Neuron (in vitro differentiated cells): ENCODE data around the gene IKZF2.
"Not testable (repeated sequence)": the region's sequence is repeated elsewhere in the genome, so short reads cannot be mapped to it uniquely, and the experiment has no call there.

ENCODE experiments used
- H2AFZ ChIP-seq: one replicate; pipeline ENCODE4 v1.6.1; 2013; ENCODE audit warnings: low read depth, mild to moderate bottlenecking, inconsistent platforms, low read length, moderate library complexity
- H3K27me3 ChIP-seq: one replicate; pipeline ENCODE4 v1.6.1; 2013; ENCODE audit warnings: low read length; ENCODE audit not compliant: insufficient read depth
- H3K36me3 ChIP-seq: one replicate; pipeline ENCODE4 v1.6.1; 2013; ENCODE audit warnings: low read length; ENCODE audit not compliant: insufficient read depth
- H3K4me1 ChIP-seq: one replicate; pipeline ENCODE4 v1.6.1; 2013; ENCODE audit warnings: low read length; ENCODE audit not compliant: insufficient read depth
- H3K4me3 ChIP-seq: 2 replicates; pipeline ENCODE4 v1.5.1; 2013; ENCODE audit warnings: mild to moderate bottlenecking, low read length, moderate library complexity
- H3K9me3 ChIP-seq: one replicate; pipeline ENCODE4 v1.6.1; 2013; ENCODE audit warnings: low read length

Gene IKZF2

DNA sequence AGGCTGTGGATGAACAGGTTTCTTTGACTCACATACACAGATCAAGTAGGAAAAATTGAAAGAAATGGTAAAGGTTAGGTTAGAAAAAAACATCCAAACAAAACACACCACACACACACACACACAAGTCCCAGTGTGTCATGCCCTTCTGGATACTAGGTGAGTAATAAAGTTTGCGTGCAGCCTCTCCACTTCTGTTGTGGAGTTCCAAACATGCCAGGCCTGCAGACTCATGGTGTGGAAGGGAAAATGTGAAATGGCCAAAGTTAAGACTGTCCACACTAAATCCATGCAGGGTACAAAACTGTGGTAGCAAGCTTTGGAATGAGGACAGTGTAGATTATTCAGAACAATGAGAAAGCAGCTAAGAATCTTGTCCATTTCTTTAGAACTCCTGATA is 114.6 kb downstream of the IKZF2 start:
- H3K4me3 ChIP-seq: no peak overlapping the region
- no peak overlapping the region for H2AFZ ChIP-seq
- no peaks in the 10 kb centered on the region for H3K4me1 ChIP-seq
- H3K27me3 ChIP-seq: no peaks in the 10 kb centered on the region
- H3K36me3 ChIP-seq: no peaks in the 10 kb centered on the region
- H3K9me3 ChIP-seq: no peaks in the 10 kb centered on the region

DNA sequence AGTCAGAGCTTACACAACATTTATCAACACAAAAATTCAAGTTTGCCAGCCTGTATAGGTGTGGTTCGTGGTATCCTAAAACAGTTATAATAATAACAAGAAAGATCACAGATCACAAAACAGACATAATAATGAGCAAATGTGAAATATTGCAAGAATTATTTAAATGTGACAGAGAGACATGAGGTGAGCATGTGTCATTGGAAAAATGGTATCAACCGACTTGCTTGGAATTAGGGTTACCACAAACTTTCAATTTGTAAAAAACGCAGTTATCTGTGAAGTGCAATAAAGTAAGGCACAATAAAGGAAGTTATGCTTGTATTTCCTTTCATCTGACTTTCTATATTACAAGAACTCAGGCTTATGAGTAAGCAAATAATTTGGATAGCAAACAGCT is 116.8 kb downstream of the IKZF2 start:
- no peaks in the 10 kb centered on the region for H3K4me1 ChIP-seq
- no peaks in the 10 kb centered on the region for H3K27me3 ChIP-seq

DNA sequence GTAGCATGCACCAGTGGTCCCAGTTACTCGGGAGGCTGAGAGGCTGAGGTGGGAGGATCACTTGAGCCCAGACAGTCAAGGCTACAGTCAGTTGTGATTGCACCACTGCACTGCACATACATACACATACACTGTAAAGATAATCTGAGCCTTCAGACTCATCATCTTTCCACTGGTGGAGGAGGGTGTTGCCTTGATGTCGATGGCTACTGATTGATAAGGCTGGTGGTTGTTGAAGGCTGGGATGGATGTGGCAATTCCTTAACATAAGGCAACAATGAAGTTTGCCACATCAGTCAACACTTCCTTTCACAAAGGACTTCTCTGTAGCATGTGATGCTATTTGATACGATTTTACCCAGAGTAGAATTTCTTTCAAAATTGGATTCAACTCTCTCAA is 118.8 kb downstream of the IKZF2 start:
- Histone ChIP-seq H2AFZ (no peak overlapping the region), H3K4me3 (no peak overlapping the region), H3K4me1 (no peaks in the 10 kb centered on the region), H3K9me3 (no peaks in the 10 kb centered on the region), H3K36me3 (no peaks in the 10 kb centered on the region), H3K27me3 (no peaks in the 10 kb centered on the region)

More for the DNA sequence above, 116.8 kb downstream of the IKZF2 start:
- H3K36me3 ChIP-seq: no peaks in the 10 kb centered on the region
- H3K9me3 ChIP-seq: no peaks in the 10 kb centered on the region
- no peak overlapping the region for H3K4me3 ChIP-seq
- no peak overlapping the region for H2AFZ ChIP-seq

DNA sequence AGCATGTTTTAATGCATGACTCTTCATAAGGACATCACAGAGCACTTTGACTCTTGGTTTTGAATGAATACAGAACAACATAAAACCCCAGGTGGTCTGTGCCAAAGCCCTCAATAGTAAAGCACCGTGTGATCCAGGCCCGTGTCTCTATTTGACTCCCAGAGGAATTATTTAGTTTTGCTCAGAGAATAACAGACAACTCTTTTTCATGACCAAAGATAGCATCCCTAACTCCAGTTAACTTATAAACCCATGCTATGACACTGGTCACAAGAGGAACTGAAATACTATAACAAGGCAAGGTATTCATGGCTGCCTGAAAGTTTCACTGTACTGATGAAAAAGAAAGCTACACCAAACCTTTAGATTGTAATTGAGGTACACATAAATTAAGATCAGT is 128.4 kb downstream of the IKZF2 start:
- H2AFZ ChIP-seq: no peak overlapping the region
- no peaks in the 10 kb centered on the region for H3K27me3 ChIP-seq
- H3K9me3 ChIP-seq: no peaks in the 10 kb centered on the region
- no peaks in the 10 kb centered on the region for H3K36me3 ChIP-seq
- H3K4me1 ChIP-seq: no peaks in the 10 kb centered on the region
- no peak overlapping the region for H3K4me3 ChIP-seq

DNA sequence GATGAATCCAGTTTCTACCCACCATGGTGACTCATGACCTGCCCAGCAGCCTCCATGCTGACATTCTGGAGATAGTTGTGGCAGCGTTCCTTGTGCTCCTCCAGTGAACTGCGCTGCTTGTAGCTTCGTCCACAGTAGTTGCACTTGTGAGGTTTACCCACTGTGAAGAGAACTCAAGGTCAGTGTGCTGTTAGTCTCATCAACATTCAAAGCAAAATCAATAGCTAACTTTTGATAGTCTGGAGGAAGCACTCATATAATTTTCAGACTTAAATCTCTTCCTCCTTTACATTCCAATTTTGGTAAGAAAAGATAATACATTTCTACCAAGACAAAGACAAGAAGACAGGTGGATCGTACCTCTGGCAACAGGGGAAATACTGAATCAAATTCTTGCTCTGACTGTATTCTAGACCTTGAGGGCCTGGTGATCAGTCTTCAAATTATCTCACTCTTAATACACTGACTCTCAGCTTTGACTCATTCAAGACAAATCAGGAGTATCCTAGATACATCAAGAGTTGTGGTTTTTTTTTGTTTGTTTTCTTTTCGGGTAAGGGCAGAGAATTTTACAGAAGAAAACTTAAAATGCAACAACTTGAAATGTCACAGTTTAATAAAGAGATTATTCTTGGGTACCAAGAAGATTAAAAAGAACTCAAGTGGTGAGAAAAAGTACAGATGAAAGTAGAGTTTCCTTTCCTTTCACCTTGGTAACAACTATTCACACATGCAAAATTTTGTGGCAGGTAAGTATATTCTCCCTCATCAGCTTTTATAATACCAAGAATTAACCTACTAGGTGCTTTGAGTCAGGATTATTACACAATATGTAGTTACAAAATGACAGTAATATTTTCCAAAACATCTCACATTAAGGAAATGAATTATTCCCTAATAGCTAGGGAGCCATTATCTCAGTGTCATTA is 129.2 kb downstream of the IKZF2 start:
- no peak overlapping the region for H3K4me3 ChIP-seq
- no peaks in the 10 kb centered on the region for H3K9me3 ChIP-seq
- H3K36me3 ChIP-seq: no peaks in the 10 kb centered on the region
- H3K4me1 ChIP-seq: no peaks in the 10 kb centered on the region
- no peak overlapping the region for H2AFZ ChIP-seq
- no peaks in the 10 kb centered on the region for H3K27me3 ChIP-seq

DNA sequence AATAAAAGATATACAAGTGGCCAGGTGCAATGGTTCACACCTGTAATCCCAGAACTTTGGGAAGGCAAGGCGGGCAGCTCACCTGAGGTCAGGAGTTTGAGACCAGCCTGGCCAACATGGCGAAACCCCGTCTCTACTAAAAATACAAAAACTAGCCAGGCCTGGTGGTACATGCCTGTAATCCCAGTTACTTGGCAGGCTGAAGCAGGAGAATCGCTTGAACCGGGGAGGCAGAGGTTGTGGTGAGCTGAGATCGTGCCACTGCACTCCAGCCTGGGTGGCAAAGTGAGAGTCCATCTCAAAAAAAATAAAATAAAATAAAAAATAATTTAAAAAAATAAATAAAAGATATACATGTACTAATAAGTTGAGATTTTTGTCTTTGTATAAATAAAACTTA is 130.5 kb downstream of the IKZF2 start:
- not testable (repeated sequence) for H3K4me1 ChIP-seq, H3K36me3 ChIP-seq, H3K9me3 ChIP-seq, H3K4me3 ChIP-seq, H2AFZ ChIP-seq, H3K27me3 ChIP-seq

DNA sequence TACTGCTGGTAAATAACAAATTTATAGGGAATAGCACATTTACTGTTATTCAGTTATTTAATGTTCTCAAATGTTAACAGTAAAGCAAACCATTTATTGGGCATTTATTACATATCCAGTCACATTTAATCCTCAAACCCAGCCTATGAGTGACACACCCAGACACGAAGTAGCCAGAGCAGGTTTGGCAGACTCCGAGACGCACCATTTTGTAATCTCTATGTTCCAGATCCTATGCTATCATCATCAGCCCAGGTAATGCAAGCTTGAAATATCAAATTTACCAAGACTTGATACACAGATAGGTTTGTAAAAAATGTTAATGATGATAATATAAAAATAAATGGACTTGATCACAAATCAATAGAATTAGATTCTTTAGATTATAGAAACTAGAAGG is 131.1 kb downstream of the IKZF2 start:
- Histone ChIP-seq H3K9me3 (no peaks in the 10 kb centered on the region), H3K4me1 (no peaks in the 10 kb centered on the region), H3K27me3 (no peaks in the 10 kb centered on the region), H3K4me3 (no peak overlapping the region), H2AFZ (no peak overlapping the region), H3K36me3 (no peaks in the 10 kb centered on the region)

DNA sequence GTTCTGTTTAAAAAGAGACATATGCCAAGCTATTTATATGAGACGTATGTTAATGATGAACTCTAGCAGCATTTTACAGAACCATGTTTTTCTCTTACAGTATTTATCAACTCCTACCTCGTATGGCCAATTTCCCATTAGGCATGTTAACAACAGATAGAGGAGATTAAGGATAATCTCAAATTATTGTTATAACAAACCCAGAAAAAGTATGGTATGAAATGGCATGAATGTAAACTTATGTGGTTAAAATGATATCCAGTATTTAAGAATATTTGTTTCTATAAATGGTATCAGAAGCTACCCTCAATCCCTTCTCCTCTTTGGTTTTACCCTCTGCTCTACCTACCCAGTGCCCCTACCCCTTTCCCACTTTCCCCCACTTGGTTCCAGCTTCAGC is 132.0 kb downstream of the IKZF2 start:
- H3K27me3 ChIP-seq: no peaks in the 10 kb centered on the region
- no peaks in the 10 kb centered on the region for H3K9me3 ChIP-seq
- H3K36me3 ChIP-seq: no peaks in the 10 kb centered on the region
- no peak overlapping the region for H3K4me3 ChIP-seq
- no peaks in the 10 kb centered on the region for H3K4me1 ChIP-seq
- no peak overlapping the region for H2AFZ ChIP-seq

DNA sequence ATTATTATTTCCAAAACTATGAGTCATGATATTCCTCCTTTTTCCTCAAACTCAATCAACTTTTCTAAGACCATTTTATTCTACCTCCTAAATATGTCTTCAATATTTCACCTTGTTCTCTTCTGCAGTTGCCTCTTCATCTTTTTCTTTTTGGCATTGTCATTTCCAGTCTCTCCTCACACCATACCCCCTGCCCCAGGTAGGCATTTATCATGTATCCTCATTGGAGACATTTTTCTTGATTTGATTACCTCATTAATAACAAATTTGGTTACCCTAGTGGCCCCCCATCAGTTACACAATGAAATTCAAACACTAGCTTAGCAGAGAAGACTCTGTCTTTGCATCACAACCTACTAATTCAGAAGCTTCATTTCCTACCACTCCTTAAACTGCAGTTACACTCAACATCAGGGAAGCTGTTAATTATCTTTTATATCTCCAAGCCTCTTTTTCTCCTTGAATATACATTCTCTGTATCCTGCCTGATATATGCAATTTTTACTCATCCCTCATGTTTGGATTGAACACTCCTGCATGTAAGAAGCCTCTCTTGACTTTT is 133.0 kb downstream of the IKZF2 start:
- no peak overlapping the region for H2AFZ ChIP-seq
- H3K36me3 ChIP-seq: peaks cover 3% of the 10 kb centered on the region
- no peaks in the 10 kb centered on the region for H3K27me3 ChIP-seq
- H3K4me1 ChIP-seq: no peaks in the 10 kb centered on the region
- H3K4me3 ChIP-seq: no peak overlapping the region
- no peaks in the 10 kb centered on the region for H3K9me3 ChIP-seq

DNA sequence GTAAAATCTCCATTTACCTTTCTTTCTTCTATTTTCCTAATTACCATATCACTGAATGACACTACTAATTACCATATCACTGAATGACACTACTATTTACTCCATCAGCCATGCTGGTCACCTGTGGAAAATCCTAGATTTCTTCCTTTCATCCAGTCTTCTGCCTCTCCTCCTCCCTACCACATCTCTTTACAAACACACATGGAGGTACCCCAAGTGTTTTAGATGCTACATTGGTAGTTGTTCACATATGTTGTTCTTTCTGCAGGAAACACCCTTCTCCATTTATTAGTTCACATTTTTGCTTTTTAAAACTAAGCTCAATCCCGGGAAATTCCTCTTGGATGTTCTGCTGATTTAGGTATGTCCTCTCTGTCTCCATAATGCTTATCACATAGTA is 134.0 kb downstream of the IKZF2 start:
- Histone ChIP-seq H3K27me3 (no peaks in the 10 kb centered on the region), H3K4me3 (no peak overlapping the region), H3K4me1 (no peaks in the 10 kb centered on the region), H3K9me3 (no peaks in the 10 kb centered on the region), H2AFZ (no peak overlapping the region), H3K36me3 (peaks cover 3% of the 10 kb centered on the region)

DNA sequence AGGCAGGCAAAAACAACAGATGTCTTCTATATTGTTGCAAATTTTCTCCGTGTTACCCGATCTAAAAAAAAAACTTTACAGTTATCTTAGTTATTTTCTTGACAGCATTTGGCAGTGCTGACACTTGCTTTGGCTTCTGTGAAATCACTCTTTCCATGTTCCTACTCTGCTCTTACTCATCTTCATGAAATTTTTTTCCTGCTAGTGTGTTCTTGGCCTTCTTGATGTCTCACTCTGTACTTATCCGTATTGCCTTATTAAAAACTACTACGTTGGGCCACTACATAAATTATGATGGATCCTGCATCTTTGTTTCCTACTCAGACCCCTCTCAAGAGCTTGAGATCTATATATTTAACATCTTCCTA is 134.4 kb downstream of the IKZF2 start:
- Histone ChIP-seq H3K9me3 (no peaks in the 10 kb centered on the region), H2AFZ (no peak overlapping the region), H3K36me3 (peaks cover 3% of the 10 kb centered on the region), H3K4me3 (no peak overlapping the region), H3K27me3 (no peaks in the 10 kb centered on the region), H3K4me1 (no peaks in the 10 kb centered on the region)

DNA sequence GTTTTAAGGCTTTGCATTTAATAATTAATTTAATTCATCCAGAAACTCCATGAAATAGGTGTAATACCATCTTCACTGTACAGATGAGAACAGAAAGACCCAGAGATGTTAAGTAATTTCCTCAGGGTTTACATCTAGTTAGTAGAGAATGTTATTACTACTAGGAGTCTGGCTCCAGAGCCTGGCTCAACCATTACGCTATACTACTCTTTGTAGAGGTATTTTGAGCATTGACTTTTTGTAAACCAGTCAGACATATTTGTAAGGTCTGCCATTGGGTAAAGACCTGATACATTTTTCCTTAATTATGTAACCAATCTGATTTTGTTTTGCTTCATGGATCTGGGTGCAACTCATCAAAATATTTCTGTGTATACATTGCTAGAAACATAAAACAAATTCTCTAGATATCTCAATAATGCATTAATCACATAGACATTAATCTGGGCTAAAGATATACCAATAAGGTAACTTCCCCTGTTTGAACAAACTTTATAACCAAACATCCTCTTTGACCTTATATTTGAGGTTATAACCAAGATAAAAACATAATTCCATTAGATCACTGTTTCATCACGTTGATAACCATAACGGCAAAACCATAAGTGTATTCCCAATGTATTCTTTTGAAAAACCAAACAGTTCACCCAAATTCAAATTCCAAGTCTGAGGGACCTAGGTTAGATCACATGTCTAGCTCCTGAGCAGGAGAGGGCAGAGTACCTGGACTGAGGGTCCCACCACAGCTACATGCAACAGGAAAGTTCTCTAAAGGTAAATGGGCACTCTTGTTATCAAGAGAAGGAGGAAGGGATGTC is 135.0 kb downstream of the IKZF2 start:
- H3K9me3 ChIP-seq: no peaks in the 10 kb centered on the region
- no peaks in the 10 kb centered on the region for H3K27me3 ChIP-seq
- no peaks in the 10 kb centered on the region for H3K4me1 ChIP-seq
- H3K4me3 ChIP-seq: no peak overlapping the region
- no peak overlapping the region for H2AFZ ChIP-seq
- peaks cover 3% of the 10 kb centered on the region for H3K36me3 ChIP-seq
